ENCODE data around the gene TCIRG1.

GRCh38 chr11:68090287-68090686, 51.5 kb downstream of the TCIRG1 start:
- TF ChIP-seq CTCF (IDR thresholded peaks at IDR 0.05) = no peak
- TF ChIP-seq POLR2A (IDR thresholded peaks at IDR 0.05) = no peak
